Uterus (tissue), 2 donors: Measurements from ENCODE around the gene EEF2K.

ENCODE experiments used
- CTCF ChIP-seq, 4 experiments: fragments of 200-600 bp in 2 of 4; fragments of 450-650 bp in 2 of 4; sonication (generic) in 2 of 4; IDR thresholded peaks; one replicate each; pipeline ENCODE4 v1.5.1; 2016 to 2019; ENCODE audit warnings: antibody characterized with exemption in 4 of 4, mild to moderate bottlenecking in 2 of 4, moderate library complexity in 1 of 4
- POLR2A ChIP-seq, 2 donors: fragments of 450-650 bp; IDR thresholded peaks; one replicate each; pipeline ENCODE4 v1.6.1; 2016; ENCODE audit warnings: antibody characterized with exemption in 2 of 2, mild to moderate bottlenecking in 1 of 2, moderate library complexity in 1 of 2

DNA sequence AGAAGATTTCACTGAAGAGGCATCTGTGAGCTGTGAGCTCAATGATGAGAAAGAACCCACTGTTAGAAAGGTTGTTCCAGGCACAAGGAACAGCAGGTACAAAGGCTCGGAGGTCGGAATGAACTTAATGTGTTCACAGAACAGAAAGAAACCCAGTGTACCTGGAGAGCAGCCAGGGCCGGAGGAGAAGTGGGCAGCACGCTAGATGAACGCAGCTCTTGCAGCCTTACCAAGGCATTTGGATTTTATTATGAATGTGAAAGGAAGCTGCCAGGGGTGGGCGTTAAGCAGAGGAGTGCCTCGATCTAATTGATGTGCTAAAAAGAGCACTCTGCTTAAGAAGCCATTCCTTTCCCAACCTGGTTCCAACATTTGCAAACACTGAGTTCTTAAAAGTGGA lies 19.0 kb downstream of the EEF2K start:
- TF ChIP-seq CTCF (IDR thresholded peaks at IDR 0.05): no peak
- no peak for TF ChIP-seq POLR2A (IDR thresholded peaks at IDR 0.05)
